ENCODE measurements around the gene PKHD1. TPM values are rescaled to one million over a fixed set of nuclear protein-coding genes. Genes with fewer than 3 reads are reported as not detected.
A peak's percentile ranks its signal among the peaks of the same experiment; 100 is the strongest.
"Not testable (repeated sequence)": the region's sequence is repeated elsewhere in the genome, so short reads cannot be mapped to it uniquely, and the experiment has no call there.

Gene PKHD1
- polyA plus RNA-seq, 1 experiment: not detected

- TF ChIP-seq, protein P1, sequence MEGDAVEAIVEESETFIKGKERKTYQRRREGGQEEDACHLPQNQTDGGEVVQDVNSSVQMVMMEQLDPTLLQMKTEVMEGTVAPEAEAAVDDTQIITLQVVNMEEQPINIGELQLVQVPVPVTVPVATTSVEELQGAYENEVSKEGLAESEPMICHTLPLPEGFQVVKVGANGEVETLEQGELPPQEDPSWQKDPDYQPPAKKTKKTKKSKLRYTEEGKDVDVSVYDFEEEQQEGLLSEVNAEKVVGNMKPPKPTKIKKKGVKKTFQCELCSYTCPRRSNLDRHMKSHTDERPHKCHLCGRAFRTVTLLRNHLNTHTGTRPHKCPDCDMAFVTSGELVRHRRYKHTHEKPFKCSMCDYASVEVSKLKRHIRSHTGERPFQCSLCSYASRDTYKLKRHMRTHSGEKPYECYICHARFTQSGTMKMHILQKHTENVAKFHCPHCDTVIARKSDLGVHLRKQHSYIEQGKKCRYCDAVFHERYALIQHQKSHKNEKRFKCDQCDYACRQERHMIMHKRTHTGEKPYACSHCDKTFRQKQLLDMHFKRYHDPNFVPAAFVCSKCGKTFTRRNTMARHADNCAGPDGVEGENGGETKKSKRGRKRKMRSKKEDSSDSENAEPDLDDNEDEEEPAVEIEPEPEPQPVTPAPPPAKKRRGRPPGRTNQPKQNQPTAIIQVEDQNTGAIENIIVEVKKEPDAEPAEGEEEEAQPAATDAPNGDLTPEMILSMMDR (IDR thresholded peaks at IDR 0.05; ENCODE audit: low read depth, low read length): no peak
- H3K9me3 ChIP-seq (ENCODE audit: control insufficient read depth, insufficient read depth, low read length): peaks cover 8% of the 10 kb centered on the region
- no peaks in the 10 kb centered on the region for H3K27me3 ChIP-seq (ENCODE audit: control insufficient read depth, insufficient read depth, low read length)
- no peak for DNase-seq (ENCODE audit: low read depth, low spot score)
- no peak overlapping the region for H3K4me3 ChIP-seq (ENCODE audit: low read depth, low read length)
- no peak overlapping the region for H3K27ac ChIP-seq (ENCODE audit: low read depth, low read length)
- POLR2A ChIA-PET: no interaction called here
- CTCF ChIA-PET: no interaction called here
Measured at GRCh38 chr6:51857134-51857533, 230.3 kb downstream of the PKHD1 start.

DNA sequence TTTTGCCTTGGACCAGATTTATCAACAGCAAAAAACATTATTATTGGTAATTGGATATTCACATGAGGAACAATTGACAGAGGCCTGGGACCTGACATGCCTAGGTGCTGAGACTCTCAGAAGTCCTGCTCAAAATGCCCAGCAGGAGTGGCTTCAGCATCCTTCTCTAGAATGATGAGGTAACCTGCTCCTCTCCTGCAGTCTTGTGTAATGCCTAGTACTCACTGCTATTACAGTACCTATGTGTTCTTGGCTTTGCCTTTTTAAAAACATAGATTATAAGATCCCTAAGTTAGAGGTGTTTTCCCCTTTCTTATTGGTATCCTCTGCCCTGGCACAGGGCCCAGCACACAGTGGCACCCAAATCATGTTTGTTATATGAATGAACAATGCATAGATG, 230.9 kb downstream of the PKHD1 start:
- ChIA-PET CTCF (no interaction called here), POLR2A (no interaction called here)
- no peaks in the 10 kb centered on the region for H3K27me3 ChIP-seq (ENCODE audit: control insufficient read depth, insufficient read depth, low read length)
- H3K27ac ChIP-seq (ENCODE audit: low read depth, low read length): no peak overlapping the region
- peaks cover 8% of the 10 kb centered on the region for H3K9me3 ChIP-seq (ENCODE audit: control insufficient read depth, insufficient read depth, low read length)
- H3K4me3 ChIP-seq (ENCODE audit: low read depth, low read length): no peak overlapping the region
- TF ChIP-seq, protein P1 (IDR thresholded peaks at IDR 0.05; ENCODE audit: low read depth, low read length): no peak
- DNase-seq (ENCODE audit: low read depth, low spot score): no peak

DNA sequence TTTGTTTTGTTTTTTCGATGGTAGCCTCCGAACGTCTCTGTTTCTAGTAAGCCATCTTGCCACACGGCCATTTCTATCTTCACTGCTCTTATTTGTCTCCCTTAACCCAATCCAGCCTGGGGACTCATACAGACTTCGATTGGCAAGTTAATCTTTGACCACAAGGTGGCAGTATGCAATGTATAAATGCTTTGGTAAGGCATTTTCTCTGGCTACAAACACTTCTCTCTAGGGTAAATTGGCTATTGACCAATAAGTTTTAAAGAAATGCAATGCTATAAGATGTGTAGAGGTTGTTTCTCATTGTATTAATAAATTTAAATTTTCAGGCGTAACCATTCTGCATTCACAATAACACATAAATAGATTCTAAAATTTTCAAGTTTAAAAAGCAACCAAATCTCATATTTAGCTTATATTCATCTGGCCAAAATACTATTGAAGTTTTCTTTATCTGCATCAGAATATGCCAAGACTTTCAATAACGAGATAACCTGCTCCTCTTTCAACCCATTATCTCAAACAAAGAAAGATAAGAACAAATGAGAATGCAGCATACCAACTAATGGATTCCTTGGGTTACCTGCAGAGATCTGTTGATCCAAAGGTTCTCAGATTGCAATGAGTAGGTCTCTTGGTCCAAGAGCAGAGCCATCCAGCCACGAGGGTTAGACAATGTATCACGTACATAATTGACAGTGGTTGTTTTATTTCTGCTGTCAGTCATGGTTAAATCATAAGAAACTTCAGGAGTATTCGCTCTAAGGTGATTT, 231.9 kb downstream of the PKHD1 start:
- ChIA-PET POLR2A (no interaction called here), CTCF (interaction anchor here (1.0 to 2.3 kb wide), 3 partner anchors 18 to 165 kb away, joined by 5 to 13 read pairs (median 9); no protein-coding TSS in a partner anchor)

DNA sequence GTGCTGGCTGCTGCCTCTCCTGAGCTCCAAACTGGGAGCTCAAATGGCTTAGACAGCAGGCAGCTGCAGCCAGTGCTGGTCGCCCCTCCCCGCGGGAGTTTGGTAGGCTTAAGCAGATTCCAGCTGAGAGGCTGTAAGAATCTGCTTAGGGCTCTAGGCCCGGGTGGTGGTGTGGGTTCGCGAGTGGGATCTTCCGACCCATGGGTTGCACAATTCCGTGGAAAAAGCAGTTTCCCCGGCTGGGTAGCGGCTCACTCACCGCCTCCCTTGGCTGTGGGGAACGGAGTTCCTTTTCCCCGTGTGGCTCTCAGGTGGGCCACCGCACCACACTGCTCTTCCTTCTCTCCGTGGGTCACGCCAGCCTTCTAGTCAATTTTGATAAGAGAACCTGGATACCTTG, 232.5 kb downstream of the PKHD1 start:
- Histone ChIP-seq H3K9me3 (ENCODE audit: control insufficient read depth, insufficient read depth, low read length) (peaks cover 8% of the 10 kb centered on the region), H3K4me3 (ENCODE audit: low read depth, low read length) (no peak overlapping the region), H3K27me3 (ENCODE audit: control insufficient read depth, insufficient read depth, low read length) (no peaks in the 10 kb centered on the region), H3K27ac (ENCODE audit: low read depth, low read length) (no peak overlapping the region)
- no peak for DNase-seq (ENCODE audit: low read depth, low spot score)
- CTCF ChIA-PET: interaction anchor here (1.0 to 2.3 kb wide), 4 partner anchors 18 to 166 kb away, joined by 4 to 13 read pairs (median 7); no protein-coding TSS in a partner anchor
- POLR2A ChIA-PET: no interaction called here
- TF ChIP-seq, protein P1 (IDR thresholded peaks at IDR 0.05; ENCODE audit: low read depth, low read length): no peak

More for the DNA sequence above, 231.9 kb downstream of the PKHD1 start:
- Histone ChIP-seq H3K4me3 (ENCODE audit: low read depth, low read length) (no peak overlapping the region), H3K27ac (ENCODE audit: low read depth, low read length) (no peak overlapping the region), H3K27me3 (ENCODE audit: control insufficient read depth, insufficient read depth, low read length) (no peaks in the 10 kb centered on the region), H3K9me3 (ENCODE audit: control insufficient read depth, insufficient read depth, low read length) (peaks cover 8% of the 10 kb centered on the region)
- TF ChIP-seq, protein P1 (IDR thresholded peaks at IDR 0.05; ENCODE audit: low read depth, low read length): peak; percentile 58
- peak; percentile 1 for DNase-seq (ENCODE audit: low read depth, low spot score)

DNA sequence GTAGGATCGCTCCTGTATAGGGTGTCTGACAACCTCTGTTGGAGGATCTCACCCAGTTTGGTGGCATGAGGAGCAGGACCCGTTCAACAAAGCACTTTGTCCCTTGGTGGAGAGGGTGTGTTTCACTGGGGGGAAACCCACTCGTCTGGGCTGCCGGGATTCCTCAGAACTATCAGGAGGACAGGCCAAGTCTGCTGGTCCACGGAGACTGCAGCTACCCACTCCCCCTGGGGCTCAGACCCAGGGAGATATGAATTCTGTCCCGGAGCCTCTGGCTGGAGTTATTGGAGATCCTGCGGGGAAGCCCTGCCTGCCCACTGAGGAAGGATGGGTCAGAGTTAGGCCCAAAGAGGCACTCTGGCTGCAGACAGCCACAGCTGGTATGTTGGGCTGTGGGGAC, 233.1 kb downstream of the PKHD1 start:
- TF ChIP-seq, protein P1 (IDR thresholded peaks at IDR 0.05; ENCODE audit: low read depth, low read length): no peak
- Histone ChIP-seq H3K4me3 (ENCODE audit: low read depth, low read length) (no peak overlapping the region), H3K9me3 (ENCODE audit: control insufficient read depth, insufficient read depth, low read length) (peaks cover 8% of the 10 kb centered on the region), H3K27me3 (ENCODE audit: control insufficient read depth, insufficient read depth, low read length) (no peaks in the 10 kb centered on the region), H3K27ac (ENCODE audit: low read depth, low read length) (no peak overlapping the region)
- CTCF ChIA-PET: interaction anchor here (1.3 to 2.3 kb wide), 3 partner anchors 18 to 167 kb away, joined by 4 to 13 read pairs (median 5); no protein-coding TSS in a partner anchor
- POLR2A ChIA-PET: no interaction called here
- no peak for DNase-seq (ENCODE audit: low read depth, low spot score)

DNA sequence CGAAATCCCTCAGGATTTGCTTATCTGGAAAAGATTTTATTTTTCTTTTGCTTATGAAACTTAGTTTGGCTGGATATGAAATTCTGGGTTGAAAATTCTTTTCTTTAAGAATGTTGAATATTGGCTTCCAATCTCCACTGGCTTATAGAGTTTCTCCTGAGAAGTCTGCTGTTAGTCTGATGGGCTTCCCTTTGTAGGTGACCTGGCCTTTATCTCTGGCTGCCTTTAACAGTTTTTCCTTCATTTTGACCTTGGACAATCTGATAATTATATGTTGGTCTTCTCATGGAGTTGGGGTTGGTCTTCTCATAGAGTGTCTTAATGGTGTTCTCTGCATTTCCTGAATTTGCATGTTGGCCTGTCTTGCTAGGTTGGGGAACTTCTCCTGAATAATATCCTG, 234.3 kb downstream of the PKHD1 start:
- H3K4me3 ChIP-seq (ENCODE audit: low read depth, low read length); POLR2A ChIA-PET; DNase-seq (ENCODE audit: low read depth, low spot score); CTCF ChIA-PET; H3K27ac ChIP-seq (ENCODE audit: low read depth, low read length); H3K9me3 ChIP-seq (ENCODE audit: control insufficient read depth, insufficient read depth, low read length); H3K27me3 ChIP-seq (ENCODE audit: control insufficient read depth, insufficient read depth, low read length): not testable (repeated sequence)
